GM21619 (cell line): ENCODE data around the gene KCNE4.

Experiments
- ATAC-seq: cut with Tn5 transposase; IDR thresholded peaks from one replicate; pipeline ENCODE4 v1.9.1; 2021; ENCODE audit not compliant: unreplicated experiment

The KCNE4 gene, protein sequence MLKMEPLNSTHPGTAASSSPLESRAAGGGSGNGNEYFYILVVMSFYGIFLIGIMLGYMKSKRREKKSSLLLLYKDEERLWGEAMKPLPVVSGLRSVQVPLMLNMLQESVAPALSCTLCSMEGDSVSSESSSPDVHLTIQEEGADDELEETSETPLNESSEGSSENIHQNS

DNA sequence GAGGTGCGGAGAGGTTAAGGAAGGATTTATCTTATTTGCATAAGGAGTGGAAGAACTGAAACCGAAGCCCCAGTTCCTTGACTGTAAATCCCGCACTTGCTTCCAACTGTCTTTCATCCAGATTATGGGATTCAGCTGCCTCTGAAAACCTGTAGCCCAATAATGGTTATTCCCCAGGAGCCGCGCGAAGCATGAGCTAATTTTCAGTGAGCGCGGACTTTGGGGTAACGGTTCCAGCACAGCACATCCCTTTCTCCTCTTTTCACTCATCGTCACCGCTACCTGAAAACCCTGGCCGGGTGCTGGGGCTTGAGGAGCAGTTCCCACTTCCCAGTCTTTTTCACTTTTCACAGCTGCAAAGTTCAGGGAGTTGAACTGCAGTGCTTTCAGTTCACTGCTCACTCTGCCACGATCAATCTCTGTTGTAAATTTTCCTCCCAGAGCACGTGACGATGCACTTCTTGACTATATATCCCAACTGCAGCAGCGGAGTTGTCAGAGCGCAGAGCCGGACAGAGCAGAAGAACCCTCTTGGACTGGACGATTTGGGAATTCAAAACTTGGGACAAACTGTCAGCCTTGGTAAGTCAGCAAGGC, at the start of gene KCNE4:
TSS of gene KCNE4 (plus strand) at position 498 of the 597 bp plus-strand sequence. CDS start 641 bp downstream, outside the sequence.
- ATAC-seq, result no peak

DNA sequence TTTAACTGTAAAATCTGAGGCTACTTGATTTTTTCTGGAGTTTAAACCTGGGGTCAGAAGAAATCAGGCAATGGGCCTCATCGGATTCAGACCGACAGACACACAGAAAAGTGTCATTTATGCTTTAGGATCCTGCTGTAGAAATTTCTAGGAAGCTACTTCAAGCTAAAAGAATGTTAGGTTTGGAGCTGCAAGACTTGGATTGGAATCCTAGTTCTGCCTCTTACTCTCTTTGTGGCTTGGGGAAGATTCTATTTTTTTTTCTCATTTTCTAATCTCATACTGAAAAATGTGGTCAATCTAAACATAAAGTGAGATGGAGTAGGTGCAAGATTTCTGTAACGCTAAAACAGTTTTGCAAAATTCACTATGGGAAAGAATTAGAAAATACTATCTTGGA, 48.8 kb upstream of the KCNE4 start:
- ATAC-seq, result no peak

DNA sequence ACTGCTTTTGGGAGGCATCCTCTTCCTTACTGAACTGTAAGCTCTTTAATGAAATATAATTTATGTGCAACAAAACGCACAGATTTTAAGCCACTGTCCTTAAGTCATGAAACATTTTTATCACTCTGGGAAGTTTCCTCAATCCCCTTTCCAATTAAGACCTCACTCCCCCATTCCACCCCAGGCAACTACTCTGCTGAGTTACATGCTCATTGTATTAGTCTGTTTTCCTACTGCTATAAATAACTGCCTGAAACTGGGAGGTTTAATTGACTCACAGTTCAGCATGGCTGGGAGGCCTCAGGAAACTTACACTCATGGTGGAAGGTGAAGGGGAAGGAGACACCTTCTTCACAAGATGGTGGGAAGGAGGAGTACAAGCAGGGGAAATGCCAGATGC, 46.5 kb upstream of the KCNE4 start:
- no peak for ATAC-seq

DNA sequence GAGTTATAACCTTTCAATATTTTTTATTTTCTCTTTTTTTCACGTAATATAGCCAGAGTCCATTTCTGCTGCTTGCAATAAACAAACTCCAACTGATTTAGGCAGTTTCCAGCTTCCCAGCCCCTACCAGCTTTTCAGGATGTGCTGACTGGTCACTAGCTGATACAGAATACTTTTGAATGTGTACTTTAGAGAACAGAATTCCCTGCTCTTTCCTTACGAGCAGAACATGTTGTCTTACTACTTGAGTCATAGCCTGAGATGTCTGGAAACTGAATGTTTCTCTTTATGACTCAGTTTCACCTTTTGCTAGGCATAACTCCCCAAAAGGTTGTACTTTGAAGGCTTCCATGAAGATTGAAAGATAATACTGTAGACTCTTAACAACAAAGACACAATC, 44.5 kb upstream of the KCNE4 start:
- ATAC-seq, result no peak

DNA sequence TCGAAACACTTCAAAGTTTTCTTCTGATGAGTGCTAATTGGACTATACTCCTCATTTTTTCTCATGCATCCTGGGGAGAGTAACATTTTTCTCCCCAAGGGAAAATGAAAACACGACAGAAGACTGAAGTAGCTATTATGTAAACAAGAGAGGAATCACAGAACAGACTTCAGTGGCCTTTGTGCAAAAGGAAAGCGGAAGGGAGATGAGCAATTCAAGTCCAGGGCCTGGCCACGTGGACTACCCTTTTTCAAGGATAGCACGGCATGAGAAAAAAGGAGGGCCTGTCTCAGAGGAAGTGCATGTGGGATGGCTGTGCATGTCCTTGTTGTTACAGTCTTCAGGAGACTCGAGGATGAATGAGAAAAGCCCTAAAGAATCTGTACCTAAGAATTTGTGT, 43.8 kb upstream of the KCNE4 start:
- ATAC-seq, result no peak

DNA sequence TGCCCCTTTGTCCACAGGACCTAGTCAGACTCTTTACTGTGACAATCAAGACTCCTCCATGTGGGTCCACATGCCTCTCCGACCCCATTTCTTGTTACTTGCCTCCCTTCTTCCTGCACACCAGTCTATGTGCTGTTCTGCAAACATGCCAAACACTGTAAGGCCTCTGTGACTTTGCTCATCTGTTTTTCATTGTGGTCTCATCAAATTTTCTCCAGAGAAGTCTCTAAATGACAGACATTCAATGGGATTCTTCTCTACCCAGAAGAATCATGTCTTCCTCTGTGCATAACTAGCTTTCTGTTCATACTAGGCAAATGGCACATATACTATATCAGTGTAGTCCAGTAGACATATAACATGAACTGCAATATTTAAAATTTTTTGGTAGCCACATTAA, 43.0 kb upstream of the KCNE4 start:
- ATAC-seq, result no peak

DNA sequence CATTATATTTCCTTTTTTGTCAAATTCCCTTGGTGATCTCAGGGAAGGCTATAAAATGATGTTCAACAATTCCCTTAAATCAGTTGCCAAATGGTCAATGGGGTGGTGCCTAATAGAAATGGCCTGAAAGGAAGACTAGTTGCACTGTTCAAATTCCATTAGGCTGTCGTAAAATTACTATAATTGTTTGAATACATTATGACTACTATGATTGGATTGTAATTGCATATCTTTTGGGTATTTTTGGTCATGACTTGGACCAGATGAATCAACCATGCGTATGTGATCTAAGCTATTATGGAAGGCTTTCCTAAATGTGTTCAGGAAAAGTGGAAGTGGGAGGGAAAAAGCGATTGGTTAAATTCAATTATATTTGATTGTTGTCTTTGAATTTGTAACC, 41.3 kb upstream of the KCNE4 start:
- ATAC-seq, result no peak

DNA sequence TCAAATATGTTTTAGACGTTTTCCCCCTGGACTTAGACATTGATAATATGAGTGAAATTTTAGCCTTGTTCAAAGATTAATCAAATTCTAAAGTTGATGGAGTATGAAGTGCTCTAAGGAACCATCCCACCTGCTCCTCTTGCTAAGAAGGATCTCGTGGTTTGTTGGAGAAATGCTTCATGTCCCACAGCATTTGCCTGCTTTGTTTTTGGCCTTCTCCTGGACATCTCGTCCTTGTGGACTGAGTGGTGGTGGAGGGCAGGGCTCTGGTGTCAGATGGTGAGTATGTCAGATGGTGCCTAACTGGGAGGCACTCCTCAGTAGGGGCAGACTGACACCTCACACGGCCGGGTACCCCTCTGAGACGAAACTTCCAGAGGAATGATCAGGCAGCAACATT, 39.7 kb upstream of the KCNE4 start:
- no peak for ATAC-seq

DNA sequence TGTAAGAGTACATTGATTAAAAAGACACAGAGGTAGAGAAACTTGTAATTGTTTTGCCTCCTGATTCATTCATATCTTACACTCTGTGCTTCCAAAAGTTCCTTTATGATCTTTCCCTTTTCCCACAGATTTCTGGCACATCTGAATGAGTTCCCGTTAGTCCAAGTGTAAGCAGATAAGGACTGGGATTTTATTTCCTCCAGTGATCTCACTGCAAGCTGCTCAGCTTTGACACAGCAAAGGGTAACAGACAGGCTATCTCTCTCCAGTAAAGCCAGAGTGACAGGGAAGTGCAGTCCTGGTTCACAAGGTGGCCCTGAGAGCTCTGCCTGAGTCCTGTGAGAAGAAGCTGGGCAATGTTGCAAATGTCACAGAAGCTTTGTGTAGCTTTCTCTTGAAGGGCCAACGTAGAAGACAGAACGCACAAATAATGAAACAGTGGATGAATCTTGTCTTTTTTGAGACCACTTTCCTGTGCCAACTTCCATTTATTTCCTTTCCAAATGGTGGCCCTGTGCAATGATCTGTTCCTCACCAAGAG, 32.5 kb upstream of the KCNE4 start:
- ATAC-seq, result no peak

DNA sequence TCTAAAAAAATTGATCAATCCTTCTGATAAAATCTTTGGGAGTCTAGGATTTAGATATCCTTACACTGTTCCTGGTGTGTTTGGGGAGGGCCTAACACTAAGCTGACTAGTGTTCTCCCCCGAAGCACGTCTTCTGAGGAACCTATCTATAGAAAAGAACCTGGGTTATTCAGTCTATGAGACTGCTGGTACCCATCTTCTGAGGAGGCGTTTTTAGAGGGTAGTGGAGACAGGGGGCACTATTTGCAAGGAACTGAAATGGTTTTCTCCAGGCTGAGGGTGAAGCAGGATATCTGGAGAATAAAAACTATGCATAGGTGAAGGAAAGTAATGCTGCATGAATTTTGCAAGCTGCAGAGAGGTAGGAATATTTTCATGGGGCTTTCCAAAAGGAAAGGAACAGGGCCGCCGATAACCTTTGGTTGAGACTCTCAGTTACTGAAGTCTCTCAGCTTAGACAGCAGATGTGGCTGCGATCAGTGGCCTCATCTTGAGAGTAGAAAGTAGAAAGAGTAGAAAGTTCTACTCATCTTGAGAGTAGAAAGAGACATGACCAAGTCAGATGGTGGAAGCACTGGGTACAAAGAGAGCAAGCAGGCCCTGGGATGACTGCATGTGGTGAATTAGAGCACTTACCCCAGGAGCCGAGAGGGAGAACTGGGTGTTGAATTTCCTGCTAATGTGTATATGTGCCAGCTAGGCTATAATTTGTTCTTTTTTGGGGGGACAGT, 31.8 kb upstream of the KCNE4 start:
- ATAC-seq, result peak; percentile 98

DNA sequence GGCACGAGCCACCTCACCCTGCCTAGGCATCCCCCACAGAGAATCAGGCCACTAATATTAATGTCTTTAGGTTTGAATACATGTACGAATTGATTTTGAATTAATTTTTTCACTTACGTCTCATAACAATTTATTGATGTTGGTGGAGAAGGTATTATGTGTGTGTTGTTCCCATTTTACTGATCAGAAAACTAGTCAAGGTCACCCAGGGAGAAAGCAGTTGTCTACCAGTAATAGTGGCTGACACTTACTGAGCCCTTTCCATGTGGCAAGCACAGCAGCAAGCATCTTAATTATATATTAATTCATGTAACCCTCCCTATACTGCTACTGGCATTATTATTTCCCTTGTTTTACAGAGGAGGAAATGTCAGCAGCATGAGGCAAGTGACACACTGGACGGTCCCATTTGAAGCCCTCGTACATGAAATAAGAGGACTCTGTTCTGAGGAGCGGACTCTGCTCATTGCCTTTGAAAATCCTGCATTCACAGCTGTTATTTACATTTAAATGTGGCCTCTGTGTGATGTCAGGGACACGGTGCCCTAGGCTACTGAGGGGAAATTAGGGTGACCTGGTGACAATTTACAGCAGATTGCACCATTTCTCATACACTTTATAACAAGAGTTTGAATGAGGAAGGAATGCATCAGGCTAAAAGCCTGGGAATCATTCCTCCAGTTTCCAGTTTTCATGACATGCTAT, 30.9 kb upstream of the KCNE4 start:
- no peak for ATAC-seq

DNA sequence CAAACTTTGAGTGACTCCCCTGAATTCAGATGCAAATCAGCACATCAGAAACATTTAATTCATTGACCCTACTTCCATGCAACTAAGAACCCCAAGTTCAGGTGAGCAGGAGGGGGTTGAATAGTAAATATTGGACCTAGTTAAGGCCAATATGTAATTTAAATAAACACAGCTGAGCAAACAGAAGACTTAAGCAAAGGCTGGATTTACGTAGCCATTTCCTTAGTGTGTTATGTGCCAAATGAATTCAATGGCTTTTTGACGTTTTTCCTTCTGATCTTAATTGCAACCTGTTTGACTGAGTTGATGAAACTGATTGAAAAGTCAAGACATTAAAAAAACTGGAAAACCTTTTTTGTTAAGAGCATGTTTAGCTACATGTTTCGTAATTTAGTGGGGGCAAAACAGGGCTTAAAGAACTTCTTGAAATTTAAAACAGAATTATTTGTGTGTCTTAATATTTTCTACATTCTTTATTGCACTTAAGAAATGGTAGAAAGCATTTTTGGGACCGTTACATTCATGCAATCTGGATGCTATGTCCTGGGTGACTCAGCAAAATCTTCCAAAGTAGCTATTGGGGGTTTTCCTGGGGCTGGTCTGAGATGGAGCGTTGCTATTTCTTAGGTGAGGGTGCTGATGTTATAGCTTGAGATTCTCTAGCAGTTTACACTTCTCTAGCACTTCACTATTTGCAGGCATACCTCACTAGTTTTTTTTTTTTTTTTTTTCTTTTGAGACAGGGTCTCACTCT, 25.5 kb upstream of the KCNE4 start:
- no peak for ATAC-seq

DNA sequence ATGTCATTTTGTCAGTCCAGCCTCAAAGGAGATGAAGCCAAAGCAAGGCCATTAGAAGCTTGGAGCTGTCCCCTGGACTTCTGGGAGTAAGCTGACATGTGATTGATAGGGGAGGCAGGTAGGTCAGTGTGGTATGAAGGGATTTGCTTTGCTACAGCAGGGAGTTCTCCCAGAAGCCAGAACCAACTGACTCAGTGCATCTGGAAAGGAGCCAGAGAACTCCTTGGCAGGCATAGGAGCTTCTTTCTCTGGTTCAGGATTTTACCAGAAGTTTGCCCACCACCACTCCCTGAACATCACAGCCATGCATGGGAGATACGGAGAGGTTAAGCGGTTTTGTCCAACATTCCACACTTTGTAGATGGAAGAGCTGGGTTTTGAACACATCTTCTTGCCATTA, 24.5 kb upstream of the KCNE4 start:
- no peak for ATAC-seq

DNA sequence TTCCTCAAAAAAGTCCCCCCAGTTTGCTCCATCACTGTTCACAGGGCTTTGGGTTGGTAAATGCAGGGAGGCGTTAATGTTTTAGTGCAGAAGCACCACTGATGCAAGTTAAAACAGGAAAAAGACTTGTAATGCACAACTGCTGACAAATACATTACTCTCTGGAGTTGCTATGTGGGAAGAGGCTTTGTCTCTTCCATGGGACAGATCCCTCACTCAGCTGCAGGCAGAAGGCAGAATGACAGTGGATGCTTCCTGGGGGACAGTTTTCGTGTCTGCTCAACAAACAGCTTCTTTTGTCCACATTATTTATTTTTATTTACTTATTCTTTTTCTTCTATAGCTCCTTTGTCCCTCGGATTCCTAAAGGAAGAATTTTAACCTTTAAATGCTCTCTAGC, 22.7 kb upstream of the KCNE4 start:
- no peak for ATAC-seq

DNA sequence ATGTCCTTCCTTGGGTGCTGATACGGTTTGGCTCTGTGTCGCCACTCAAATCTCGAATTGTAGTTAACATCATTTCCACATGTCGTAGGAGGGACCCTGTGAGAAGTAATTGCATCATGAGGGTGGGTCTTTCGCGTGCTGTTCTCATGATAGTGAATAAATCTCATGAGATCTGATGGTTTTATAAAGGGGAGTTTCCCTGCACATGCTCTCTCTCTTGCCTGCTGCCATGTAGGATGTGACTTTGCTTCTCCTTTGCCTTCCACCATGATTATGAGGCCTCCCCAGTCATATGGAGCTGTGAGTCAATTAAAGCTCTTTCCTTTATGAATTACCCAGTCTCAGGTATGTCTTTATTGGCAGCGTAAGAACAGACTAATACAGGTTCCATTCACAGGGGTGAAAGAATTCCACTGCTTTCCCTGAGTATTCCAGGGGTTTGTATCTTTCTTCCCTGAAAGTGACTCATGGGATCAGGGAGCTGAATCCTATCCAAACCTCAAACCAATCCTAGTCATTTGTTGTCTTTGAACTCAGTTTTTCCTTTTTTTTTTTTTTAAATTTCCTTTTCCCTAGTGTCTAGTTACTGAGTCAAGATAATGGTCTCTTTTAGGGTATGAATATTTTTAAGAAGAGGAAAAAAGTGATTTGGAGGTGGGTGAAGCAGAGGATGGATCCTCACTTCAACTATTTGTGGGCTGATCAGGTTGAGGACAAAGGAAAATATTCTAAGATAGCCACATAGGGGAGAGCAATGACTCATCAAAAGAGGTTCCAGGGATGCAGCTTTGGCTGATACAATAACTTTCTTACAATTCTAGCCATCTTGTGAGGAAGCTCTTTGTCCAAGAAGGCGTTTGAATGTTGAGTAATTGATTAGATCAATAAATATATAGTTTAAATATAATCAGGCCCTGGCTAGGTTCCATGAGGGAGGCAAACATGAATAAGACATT, 19.5 kb upstream of the KCNE4 start:
- no peak for ATAC-seq

DNA sequence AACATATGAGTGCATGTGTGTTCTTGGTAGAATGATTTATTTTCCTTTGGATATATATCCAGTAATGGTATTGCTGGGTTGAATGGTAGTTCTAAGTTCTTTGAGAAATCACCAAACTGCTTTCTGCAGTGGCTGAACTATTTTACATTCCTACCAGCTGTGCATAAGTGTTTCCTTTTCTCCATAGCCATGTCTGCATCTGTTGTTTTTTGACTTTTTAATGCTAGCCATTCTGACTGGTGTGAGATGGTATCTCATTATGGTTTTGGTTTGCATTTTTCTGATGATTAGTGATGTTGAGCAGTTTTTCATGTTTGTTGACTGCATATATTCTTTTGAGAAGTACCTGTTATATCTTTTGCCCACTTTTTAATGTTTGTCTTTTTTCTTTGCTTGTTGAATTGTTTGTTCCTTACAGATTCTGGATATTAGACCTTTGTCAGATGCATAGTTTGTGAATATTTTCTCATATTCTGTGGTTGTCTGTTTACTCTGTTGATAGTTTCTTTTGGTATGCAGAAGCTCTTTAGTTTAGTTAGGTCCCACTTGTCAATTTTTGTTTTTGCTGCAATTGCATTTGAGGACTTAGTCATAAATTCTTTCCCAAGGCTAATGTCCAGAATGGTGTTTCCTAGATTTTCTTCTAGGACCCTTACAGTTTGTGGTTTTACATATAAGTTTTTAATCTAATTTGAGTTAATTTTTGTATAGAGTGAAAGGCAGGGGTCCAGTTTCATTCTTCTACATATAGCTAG, 17.6 kb upstream of the KCNE4 start:
- ATAC-seq, result no peak

DNA sequence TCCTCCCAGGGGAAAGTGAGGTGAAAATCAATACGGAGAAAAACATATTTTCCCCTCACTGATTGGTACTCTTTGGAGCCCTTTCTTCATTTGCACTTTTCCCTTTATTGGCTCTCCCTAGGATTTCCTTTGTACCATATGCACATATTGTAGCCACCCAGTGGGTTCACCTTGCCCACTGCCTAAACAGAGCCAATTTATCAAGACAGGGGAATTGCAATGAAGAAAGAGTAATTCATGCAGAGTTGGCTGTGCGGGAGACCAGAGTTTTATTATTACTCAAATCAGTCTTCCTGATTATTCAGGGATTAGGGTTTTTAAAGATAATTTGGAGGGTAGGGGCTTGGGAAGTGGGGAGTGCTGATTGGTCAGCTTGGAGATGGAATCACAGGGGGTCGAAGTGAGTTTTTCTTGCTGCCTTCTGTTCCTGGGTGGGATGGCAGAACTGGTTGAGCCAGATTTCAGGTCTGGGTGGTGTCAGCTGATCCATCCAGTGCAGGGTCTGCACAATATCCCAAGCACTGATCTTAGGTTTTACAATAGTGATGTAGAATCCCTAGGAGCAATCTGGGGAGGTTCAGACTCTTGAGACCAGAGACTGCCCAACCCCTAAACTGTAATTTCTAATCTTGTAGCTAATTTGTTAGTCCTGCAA, 15.1 kb upstream of the KCNE4 start:
- no peak for ATAC-seq

DNA sequence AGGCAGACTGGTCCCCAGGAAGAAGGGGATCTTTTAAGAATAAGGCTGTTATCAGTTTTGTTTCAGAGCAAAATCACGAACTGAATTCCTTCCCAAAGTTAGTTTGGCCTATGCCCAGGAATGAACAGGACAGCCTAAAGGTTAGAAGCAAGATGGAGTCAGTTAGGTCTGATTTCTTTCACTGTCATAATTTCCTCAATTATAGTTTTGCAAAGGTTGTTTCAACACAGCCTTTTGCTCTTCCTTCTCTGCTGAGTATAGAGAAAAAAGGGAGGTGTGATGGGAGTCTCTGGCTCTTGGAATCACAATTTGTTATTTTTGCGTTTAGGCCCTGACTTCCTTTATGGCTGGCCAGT, 14.6 kb upstream of the KCNE4 start:
- no peak for ATAC-seq

DNA sequence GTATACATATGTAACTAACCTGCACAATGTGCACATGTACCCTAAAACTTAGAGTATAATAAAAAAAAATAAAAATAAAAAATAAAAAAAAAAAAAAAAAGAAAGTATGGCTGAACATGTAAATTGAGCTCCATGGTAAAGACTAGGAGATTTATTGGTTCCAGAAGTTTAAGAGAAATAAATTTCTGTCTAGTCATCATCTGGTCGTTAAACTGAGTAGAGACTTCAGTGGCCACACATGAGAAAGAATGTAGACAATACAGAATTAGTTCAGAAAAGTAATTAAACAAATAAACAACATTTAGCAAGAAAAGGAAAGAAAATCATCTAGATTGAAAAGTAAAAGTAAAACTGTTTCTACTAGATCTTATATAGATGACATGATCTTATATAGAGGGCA, 12.4 kb upstream of the KCNE4 start:
- ATAC-seq, result no peak
